Activated naive CD8-positive, alpha-beta T cell (primary cell): ENCODE results near the gene TLX1.
"Not testable (repeated sequence)": the region's sequence is repeated elsewhere in the genome, so short reads cannot be mapped to it uniquely, and the experiment has no call there.

Experiments
- H3K27ac Mint-ChIP-seq: one replicate; pipeline ENCODE4 v1.8.0; 2021; ENCODE audit warnings: mixed read lengths
- H3K27me3 Mint-ChIP-seq: one replicate; pipeline ENCODE4 v1.8.0; 2021; ENCODE audit warnings: mixed read lengths
- H3K36me3 Mint-ChIP-seq: one replicate; pipeline ENCODE4 v1.8.0; 2021; ENCODE audit warnings: mixed read lengths
- H3K4me1 Mint-ChIP-seq: one replicate; pipeline ENCODE4 v1.8.0; 2021; ENCODE audit warnings: low read depth, mixed read lengths
- H3K4me3 Mint-ChIP-seq: one replicate; pipeline ENCODE4 v1.8.0; 2021; ENCODE audit warnings: mild to moderate bottlenecking, mixed read lengths
- H3K9me3 Mint-ChIP-seq: one replicate; pipeline ENCODE4 v1.8.0; 2021; ENCODE audit warnings: low read depth, mixed read lengths

Gene TLX1

DNA sequence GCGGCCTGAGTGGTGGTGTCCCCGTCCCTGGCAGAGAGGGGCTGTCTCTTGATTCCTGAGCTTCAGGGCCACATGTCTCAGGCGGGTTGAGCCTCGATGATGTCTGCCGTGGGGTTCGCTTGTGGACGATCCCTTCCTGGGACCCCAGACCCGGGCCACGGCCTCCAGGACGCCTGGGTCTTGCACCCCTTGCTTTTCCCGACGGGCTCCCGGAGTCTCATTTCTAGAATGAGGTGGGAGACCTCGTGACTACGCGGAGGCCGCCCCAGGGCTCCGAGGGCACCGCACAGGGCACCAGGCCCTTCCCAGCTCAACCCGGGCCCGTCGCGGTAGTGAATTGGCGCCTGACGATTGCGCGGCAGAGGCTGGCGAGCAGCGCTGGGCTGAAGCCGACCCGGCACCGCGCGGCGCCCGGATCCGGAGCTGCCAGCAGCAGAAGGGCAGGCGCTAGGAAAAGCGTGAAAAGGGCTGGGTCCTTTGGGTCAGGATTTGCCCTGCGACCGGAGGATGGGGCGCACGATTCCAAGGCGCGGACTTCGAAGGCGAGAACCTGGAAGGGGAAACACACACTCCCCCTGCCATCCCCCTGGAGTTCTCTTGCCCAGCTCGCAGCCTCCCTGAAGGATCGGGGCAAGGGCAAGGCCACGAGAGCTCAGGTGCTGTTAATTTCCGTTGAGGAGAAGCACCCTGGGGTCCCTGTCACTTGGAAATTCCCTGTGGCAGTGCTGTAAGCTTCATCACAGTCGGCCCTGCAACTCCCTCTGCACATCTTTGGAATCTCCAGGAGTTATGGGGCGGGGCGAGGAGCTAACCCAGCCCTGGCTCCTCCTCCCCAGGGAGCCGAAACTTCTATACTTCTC lies 15.5 kb downstream of the TLX1 start:
- Mint-ChIP-seq H3K27me3 (peaks cover 47% of the 10 kb centered on the region), H3K9me3 (no peaks in the 10 kb centered on the region), H3K27ac (no peak overlapping the region), H3K4me3 (no peak overlapping the region), H3K4me1 (peaks cover 7% of the 10 kb centered on the region), H3K36me3 (no peaks in the 10 kb centered on the region)

- Mint-ChIP-seq H3K27ac (no peak overlapping the region), H3K27me3 (peaks cover 35% of the 10 kb centered on the region), H3K4me3 (no peak overlapping the region), H3K9me3 (no peaks in the 10 kb centered on the region), H3K36me3 (no peaks in the 10 kb centered on the region), H3K4me1 (no peaks in the 10 kb centered on the region)
Observed at GRCh38 chr10:101151395-101151794, 20.3 kb downstream of the TLX1 start.

DNA sequence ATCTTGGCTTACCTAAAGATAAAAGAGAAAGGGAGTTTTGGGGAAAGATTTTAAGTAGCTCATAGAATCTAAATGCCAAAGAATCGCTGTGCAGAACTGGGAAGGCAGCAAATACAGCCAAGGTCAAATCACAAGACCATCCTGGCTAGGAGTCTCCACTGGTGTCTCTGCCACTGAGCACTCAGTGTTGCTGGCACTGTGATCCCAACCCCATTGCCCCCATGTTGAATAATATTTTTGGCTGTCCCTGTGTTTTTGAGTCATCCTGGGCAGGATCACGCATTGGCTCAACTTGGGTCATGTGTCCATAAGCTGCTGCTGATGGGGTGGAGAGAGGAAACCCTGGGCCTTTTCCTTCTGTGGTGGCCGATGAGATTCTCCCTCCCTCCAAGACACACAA lies 21.2 kb downstream of the TLX1 start:
- no peaks in the 10 kb centered on the region for H3K9me3 Mint-ChIP-seq
- H3K4me3 Mint-ChIP-seq: no peak overlapping the region
- H3K27ac Mint-ChIP-seq: no peak overlapping the region
- H3K36me3 Mint-ChIP-seq: no peaks in the 10 kb centered on the region
- H3K4me1 Mint-ChIP-seq: no peaks in the 10 kb centered on the region
- H3K27me3 Mint-ChIP-seq: peaks cover 33% of the 10 kb centered on the region

GRCh38 chr10:101154506-101154905 lies 23.4 kb downstream of the TLX1 start:
- H3K4me3 Mint-ChIP-seq, H3K36me3 Mint-ChIP-seq, H3K4me1 Mint-ChIP-seq, H3K27ac Mint-ChIP-seq, H3K9me3 Mint-ChIP-seq: not testable (repeated sequence)
- peaks cover 22% of the 10 kb centered on the region for H3K27me3 Mint-ChIP-seq

DNA sequence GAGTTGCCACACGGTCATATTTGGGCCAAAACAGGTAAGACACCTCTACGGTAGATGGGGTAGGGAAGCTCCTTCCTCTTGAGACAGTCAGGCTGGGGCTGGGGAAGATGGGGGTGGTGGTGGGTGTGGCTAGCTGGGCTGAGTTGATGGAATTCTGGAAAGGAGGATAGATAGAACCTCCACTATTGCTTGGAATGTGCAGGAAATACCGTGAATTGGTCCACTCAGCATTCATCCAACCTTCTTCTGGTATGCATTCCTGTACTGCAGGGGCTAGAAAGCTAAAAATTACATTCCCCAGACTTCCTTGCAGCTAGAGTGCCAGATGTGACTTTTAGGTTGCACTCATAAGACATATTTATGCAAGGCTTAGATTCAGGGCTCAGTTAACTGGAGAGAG lies 24.8 kb downstream of the TLX1 start:
- Mint-ChIP-seq H3K27me3 (peaks cover 22% of the 10 kb centered on the region), H3K4me1 (no peaks in the 10 kb centered on the region), H3K9me3 (no peaks in the 10 kb centered on the region), H3K4me3 (no peak overlapping the region), H3K27ac (no peak overlapping the region), H3K36me3 (no peaks in the 10 kb centered on the region)

GRCh38 chr10:101157756-101158458 lies 26.8 kb downstream of the TLX1 start:
- Mint-ChIP-seq H3K4me1 (peaks cover 9% of the 10 kb centered on the region), H3K4me3 (no peak overlapping the region), H3K9me3 (no peaks in the 10 kb centered on the region), H3K27ac (no peak overlapping the region), H3K27me3 (peaks cover 33% of the 10 kb centered on the region), H3K36me3 (no peaks in the 10 kb centered on the region)

GRCh38 chr10:101158459-101159058 lies 27.5 kb downstream of the TLX1 start:
- no peaks in the 10 kb centered on the region for H3K36me3 Mint-ChIP-seq
- peaks cover 34% of the 10 kb centered on the region for H3K27me3 Mint-ChIP-seq
- no peaks in the 10 kb centered on the region for H3K9me3 Mint-ChIP-seq
- no peak overlapping the region for H3K4me3 Mint-ChIP-seq
- no peak overlapping the region for H3K27ac Mint-ChIP-seq
- peaks cover 9% of the 10 kb centered on the region for H3K4me1 Mint-ChIP-seq

- H3K4me3 Mint-ChIP-seq: no peak overlapping the region
- H3K27me3 Mint-ChIP-seq: peaks cover 45% of the 10 kb centered on the region
- no peaks in the 10 kb centered on the region for H3K36me3 Mint-ChIP-seq
- H3K4me1 Mint-ChIP-seq: peaks cover 9% of the 10 kb centered on the region
- no peak overlapping the region for H3K27ac Mint-ChIP-seq
- no peaks in the 10 kb centered on the region for H3K9me3 Mint-ChIP-seq
Observed at GRCh38 chr10:101161494-101162299, 30.6 kb downstream of the TLX1 start.

DNA sequence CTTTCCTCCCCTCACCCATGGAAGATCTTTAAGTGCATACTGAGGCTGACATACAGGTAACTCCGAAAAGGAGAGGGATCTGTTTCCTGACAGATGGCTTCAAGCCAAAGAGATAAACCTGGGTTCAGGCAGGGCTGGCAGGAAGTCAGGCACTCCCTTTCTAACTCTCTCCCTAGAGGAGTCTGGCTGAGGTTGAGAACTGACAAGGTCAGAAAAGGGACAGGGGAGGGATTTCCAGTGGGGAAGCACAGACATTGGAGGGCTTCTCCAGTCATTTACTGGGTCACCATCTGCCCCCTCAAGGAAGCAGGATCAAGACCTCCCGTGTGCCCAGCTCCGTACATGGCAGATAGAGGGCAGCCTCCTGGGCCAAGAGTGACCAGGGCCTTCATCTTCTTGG lies 31.6 kb downstream of the TLX1 start:
- no peaks in the 10 kb centered on the region for H3K36me3 Mint-ChIP-seq
- no peak overlapping the region for H3K27ac Mint-ChIP-seq
- H3K9me3 Mint-ChIP-seq: no peaks in the 10 kb centered on the region
- no peak overlapping the region for H3K4me3 Mint-ChIP-seq
- peaks cover 9% of the 10 kb centered on the region for H3K4me1 Mint-ChIP-seq
- peaks cover 51% of the 10 kb centered on the region for H3K27me3 Mint-ChIP-seq

DNA sequence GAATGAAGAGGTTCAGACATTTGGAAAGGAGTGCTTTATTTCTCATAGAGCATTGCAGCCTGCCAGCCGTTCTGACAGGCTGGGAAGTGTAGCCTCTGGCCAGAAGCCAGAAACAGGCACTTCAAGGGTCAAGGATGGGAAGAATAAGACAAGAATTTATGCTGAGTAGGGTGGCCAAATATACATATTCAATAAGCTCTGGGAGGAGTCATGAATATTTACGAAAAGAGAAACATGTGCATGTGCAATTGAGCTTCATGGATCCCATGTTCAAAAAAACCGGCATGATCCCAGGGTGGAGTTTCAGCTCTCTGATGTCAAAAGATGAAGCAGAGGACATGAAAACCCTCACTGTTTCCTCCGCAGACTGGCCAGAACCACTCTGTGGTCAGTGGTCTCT lies 32.9 kb downstream of the TLX1 start:
- H3K9me3 Mint-ChIP-seq: no peaks in the 10 kb centered on the region
- peaks cover 53% of the 10 kb centered on the region for H3K27me3 Mint-ChIP-seq
- H3K27ac Mint-ChIP-seq: no peak overlapping the region
- H3K36me3 Mint-ChIP-seq: no peaks in the 10 kb centered on the region
- H3K4me3 Mint-ChIP-seq: no peak overlapping the region
- peaks cover 9% of the 10 kb centered on the region for H3K4me1 Mint-ChIP-seq

GRCh38 chr10:101165736-101166135 lies 34.6 kb downstream of the TLX1 start:
- Mint-ChIP-seq H3K9me3 (no peaks in the 10 kb centered on the region), H3K27me3 (peaks cover 51% of the 10 kb centered on the region), H3K4me3 (no peak overlapping the region), H3K4me1 (peaks cover 9% of the 10 kb centered on the region), H3K36me3 (no peaks in the 10 kb centered on the region), H3K27ac (no peak overlapping the region)

DNA sequence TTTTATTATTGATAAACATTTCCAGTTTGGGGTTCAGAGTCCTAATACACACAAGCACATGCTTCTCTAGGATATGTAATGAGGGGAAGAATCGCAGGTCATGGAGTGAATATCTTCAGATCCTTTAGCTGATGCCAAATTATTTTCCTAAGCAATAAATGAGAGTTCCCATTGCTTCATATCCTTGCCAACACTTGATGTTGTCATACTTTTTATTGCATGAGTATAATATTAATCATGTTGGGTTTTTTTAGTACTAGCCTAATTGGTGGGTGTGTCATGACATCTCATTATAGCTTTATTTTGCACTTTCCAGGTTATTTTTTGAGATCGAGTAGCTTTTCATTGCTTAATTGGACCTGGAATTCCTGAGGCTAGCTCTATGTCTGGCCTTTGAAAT lies 35.3 kb downstream of the TLX1 start:
- no peaks in the 10 kb centered on the region for H3K9me3 Mint-ChIP-seq
- H3K36me3 Mint-ChIP-seq: no peaks in the 10 kb centered on the region
- no peak overlapping the region for H3K27ac Mint-ChIP-seq
- H3K27me3 Mint-ChIP-seq: peaks cover 51% of the 10 kb centered on the region
- no peak overlapping the region for H3K4me3 Mint-ChIP-seq
- peaks cover 9% of the 10 kb centered on the region for H3K4me1 Mint-ChIP-seq

DNA sequence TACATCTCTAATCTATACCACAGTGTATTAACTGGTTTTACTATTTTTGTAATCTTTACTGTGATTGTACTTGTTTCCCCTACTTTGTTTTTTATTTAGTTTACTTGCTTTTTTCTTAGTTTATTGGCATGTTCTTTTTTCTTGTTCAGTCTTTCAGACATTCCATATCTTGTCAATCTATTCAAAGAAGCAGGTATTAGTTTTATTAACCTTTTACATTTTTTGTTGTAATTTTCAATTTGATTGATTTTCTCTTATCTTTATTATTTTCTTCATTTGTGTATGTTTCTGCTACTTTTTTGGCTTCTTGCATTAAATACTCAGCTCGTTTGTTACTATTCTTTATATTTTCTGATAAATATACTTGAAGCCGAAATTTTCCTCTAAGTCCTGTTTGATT lies 41.6 kb downstream of the TLX1 start:
- Mint-ChIP-seq H3K27me3 (peaks cover 37% of the 10 kb centered on the region), H3K9me3 (peaks cover 5% of the 10 kb centered on the region), H3K4me1 (no peaks in the 10 kb centered on the region), H3K27ac (no peak overlapping the region), H3K36me3 (peaks cover 17% of the 10 kb centered on the region), H3K4me3 (no peak overlapping the region)

DNA sequence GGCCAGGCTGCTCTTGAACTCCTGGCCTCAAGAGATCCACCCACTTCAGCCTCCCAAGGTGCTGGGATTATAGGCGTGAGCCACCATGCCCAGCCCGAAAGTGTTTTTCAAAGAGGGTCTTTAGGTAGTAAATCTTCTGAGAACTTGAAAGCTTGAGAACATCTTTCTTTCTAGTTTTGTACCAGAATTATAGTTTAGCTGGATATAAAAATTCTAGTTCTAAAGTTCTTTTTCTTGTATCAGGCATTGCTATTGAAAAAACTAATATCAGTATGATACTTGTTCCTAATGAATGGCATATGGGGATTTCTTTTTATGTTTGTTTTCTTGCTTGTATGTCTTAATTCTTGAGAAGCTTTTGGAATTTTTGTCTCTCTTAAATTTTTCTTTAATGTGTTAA lies 43.2 kb downstream of the TLX1 start:
- H3K9me3 Mint-ChIP-seq: peaks cover 5% of the 10 kb centered on the region
- no peak overlapping the region for H3K27ac Mint-ChIP-seq
- H3K4me1 Mint-ChIP-seq: no peaks in the 10 kb centered on the region
- H3K4me3 Mint-ChIP-seq: no peak overlapping the region
- H3K36me3 Mint-ChIP-seq: peaks cover 17% of the 10 kb centered on the region
- H3K27me3 Mint-ChIP-seq: peaks cover 33% of the 10 kb centered on the region

GRCh38 chr10:101176577-101176976 lies 45.5 kb downstream of the TLX1 start:
- H3K36me3 Mint-ChIP-seq: peaks cover 17% of the 10 kb centered on the region
- peaks cover 5% of the 10 kb centered on the region for H3K9me3 Mint-ChIP-seq
- H3K4me1 Mint-ChIP-seq: no peaks in the 10 kb centered on the region
- no peak overlapping the region for H3K4me3 Mint-ChIP-seq
- peaks cover 40% of the 10 kb centered on the region for H3K27me3 Mint-ChIP-seq
- H3K27ac Mint-ChIP-seq: no peak overlapping the region
